GM12872 (cell line): ENCODE measurements around the gene SNX20.

ENCODE experiments used
- TF ChIP-seq, protein P1 (sequence below): IDR thresholded peaks from 3 replicates; pipeline ENCODE4 v1.5.1; 2011; ENCODE audit warnings: low read depth, mild to moderate bottlenecking, low read length, moderate library complexity; ENCODE audit not compliant: insufficient read depth

Gene SNX20

DNA sequence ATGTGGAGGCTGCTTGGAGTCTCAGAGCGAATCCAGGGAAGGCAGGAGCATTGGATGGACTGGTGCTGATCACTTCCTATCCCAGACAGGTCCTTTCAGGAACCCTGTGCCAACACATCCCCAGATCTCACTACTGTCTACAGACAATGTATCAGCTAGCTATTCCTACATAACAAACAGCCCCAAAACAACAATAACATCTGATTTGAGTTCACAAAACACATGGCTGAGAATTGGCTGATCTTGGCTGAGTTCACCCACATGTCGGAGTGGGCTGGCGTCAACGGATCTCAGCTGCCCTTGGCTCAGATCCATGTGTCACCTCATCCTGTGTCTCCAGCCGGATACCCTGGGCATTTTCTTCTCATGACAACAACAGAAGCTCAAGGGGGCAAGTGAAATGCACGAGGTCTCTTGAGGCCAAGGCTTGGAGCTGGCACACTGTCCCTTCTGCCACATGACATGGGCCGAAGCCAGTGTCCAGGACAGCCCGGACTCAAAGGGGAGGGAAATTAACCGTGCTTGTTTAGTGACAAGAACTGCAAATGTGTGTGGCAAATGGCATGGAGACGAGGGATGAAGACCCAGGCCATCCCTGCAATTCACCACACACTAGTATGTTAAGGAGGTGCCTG lies 18.7 kb downstream of the SNX20 start:
- TF ChIP-seq, protein P1, sequence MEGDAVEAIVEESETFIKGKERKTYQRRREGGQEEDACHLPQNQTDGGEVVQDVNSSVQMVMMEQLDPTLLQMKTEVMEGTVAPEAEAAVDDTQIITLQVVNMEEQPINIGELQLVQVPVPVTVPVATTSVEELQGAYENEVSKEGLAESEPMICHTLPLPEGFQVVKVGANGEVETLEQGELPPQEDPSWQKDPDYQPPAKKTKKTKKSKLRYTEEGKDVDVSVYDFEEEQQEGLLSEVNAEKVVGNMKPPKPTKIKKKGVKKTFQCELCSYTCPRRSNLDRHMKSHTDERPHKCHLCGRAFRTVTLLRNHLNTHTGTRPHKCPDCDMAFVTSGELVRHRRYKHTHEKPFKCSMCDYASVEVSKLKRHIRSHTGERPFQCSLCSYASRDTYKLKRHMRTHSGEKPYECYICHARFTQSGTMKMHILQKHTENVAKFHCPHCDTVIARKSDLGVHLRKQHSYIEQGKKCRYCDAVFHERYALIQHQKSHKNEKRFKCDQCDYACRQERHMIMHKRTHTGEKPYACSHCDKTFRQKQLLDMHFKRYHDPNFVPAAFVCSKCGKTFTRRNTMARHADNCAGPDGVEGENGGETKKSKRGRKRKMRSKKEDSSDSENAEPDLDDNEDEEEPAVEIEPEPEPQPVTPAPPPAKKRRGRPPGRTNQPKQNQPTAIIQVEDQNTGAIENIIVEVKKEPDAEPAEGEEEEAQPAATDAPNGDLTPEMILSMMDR: no peak

DNA sequence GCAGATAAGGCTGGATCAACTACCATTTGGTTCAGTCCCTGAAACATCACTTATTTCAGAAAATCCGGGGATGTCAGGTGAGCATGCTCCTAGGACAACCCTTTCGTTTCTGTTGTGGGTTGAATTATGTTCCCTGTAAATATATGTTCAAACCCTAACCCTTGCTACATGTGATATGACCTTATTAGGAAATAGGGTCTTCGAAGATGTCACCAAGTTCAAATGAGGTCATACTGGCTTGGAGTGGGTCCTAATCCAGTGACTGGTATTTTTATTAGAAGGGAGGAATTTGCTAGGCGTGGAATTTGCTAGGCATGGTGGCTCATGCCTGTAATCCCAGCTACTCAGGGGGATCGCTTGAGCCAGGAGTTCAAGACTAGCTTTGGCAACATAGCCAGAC lies 21.3 kb downstream of the SNX20 start:
- TF ChIP-seq, protein P1: no peak

DNA sequence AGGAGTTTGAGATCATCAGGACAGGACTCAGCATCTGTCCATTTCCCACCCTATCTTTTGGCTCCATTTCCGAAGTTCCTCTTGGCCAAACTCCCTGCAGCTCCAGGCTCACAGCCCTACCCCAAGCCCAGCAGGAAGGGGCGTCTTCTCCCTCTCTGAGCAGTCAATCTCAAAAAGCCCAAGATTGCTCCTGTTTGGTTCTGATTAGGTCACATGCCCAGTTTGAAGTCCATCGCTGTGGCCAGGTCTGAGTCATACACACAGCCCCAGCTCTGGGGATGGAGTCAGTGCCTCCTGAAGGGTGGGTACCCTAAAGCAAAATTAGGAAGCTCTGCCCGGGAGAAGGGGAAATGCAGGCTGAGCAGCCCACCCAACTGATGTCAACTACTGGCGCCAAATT lies 23.9 kb downstream of the SNX20 start:
- TF ChIP-seq, protein P1: no peak

DNA sequence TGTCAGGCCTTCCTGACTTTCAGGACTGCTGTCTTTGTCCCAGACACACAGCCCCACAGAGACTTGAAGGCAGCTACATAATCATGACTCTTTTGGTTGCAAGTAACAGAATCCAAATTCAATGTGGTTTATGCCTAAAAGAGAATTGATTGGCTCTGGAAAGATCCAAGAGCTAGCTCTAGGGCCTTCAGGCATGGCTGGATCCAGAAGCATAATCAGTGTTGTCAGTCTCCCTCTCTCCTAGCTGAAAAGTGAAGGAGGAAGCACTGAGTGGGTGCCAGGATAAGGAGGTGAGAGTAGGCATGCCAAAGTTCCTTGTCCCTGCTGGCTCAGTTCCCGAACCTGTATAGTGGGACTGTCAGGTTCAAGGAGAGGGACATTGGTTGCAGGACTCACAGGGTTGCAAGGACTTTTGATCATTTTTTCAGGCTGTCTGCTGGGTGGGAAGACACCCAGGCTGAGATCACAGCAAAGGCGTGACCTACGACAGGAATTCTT lies 25.5 kb downstream of the SNX20 start:
- TF ChIP-seq, protein P1: no peak

DNA sequence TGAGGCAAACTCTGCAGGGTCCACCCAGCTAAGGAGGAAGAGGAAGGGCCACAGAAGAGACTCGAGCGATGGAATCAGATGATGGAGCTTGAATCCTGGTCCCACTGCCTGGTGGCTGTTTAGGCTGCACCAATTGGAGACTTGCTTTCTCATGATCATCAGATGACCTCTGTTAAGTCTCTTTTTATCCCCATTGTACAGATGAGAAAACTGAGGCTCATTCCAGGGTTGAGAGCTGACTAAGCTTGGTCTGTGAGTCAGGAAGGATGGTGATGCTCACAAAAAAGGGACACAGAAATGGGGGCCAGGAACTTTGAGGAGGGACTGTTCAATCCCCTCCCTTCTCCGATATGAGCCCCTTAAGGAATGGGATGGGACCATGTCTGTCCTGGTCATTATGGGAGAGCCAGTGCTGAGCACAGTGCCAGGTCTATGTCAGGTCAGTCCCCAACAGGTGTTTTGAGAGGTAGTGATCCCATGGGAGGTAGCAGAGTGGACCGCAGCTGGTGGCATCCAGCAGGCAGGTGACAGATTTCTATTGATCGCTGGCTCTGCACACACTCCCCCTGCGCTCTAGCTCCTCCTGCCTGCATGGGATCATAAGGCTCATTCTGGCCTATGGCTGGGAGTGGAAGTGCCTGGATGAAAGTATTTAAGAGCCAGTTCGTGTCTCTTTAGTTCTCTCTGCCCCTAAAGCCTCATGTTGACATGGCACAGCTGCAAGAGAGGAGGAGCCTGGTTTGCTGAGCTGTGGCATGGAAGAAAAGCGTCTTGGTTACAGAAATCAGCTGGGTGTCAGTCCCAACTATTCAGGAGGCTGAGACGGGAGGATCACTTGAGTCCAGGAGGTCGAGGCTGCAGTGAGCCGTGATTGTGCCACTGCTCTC lies 27.2 kb downstream of the SNX20 start:
- TF ChIP-seq, protein P1: no peak

DNA sequence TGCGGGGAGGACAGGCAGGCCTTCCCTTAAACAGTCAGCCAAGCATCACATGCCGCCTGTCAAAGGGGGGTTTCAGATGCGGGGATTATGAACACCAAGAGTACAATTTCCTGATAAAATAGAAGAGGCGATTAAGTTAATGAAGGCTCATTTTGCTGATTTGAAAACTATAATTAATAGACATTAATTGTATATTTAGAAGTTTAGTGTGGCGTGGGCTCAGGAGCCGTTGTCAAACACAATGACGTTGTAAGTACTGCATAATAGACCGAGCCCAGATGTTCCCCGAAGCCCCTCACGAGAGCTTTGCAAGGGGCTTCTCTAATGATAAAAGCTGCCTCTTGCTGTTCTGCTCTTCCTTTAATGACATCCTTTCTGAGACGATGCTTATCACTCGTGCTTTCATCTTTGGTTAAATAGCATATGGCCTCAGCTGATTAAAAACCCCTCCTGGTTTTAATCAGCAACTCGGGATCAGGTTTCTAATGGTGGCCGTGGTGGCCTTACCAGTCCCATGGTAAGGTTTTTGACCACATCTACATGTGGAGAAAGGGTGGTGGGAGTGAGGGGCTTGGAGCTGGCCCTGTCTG lies 28.2 kb downstream of the SNX20 start:
- TF ChIP-seq, protein P1: no peak

DNA sequence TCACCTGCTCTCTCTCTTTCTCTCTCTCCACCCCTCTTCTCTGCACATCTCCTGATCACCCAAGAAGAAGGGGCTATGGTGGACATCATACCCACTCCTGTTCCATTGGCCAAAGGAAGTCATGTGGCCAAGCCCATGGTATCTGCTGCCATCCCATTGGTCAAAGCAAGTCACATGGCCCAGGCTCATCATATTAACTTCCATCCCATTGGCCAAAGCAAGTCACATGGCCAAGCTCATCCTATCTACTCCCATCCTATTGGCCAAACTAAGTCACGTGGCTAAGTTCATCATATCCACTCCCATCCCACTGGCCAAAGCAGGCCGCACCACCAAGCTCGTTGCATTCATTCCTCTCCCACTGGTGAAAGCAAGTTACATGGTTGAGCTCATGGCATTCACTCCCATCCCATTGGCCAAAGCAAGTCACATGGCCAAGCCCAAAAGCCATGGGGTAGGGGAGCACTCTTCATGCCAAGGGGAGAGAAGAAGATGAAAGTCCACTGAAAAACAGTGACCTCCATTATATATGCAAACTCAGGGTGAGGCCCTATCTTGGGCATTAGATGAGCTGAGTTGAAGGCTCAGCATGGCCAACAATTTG lies 29.2 kb downstream of the SNX20 start:
- TF ChIP-seq, protein P1: no peak
